Mammary epithelial cell (primary cell): ENCODE results near the gene CDCA8.

Experiments used
- CTCF ChIP-seq, 2 donors: IDR thresholded peaks in 1 of 2; conservative IDR thresholded peaks in 1 of 2; 2 replicates each; pipeline ENCODE4 v1.5.1; 2011 to 2012; ENCODE audit warnings: inconsistent platforms in 2 of 2, low read length in 2 of 2, mild to moderate bottlenecking in 2 of 2, control low read depth in 1 of 2, low read depth in 1 of 2; ENCODE audit not compliant: insufficient read depth in 1 of 2; ENCODE audit errors: extremely low read depth in 1 of 2
- EZH2 ChIP-seq: IDR thresholded peaks from 2 replicates; pipeline ENCODE4 v1.6.1; 2012; ENCODE audit warnings: low read length, inconsistent platforms, borderline replicate concordance

- TF ChIP-seq CTCF (conservative IDR thresholded peaks at IDR 0.05 in 1 of 2, IDR thresholded peaks at IDR 0.05 in 1 of 2; ENCODE audit: extremely low read depth in 1 of 2, insufficient read depth in 1 of 2, low read depth in 1 of 2, low read length in 2 of 2) (no peak), EZH2 (no peak)
These were observed 41.6 kb upstream of the CDCA8 start for GRCh38 chr1:37650721-37651120.
